GM13976 (cell line): Measurements from ENCODE around the gene KPNA3.

Experiments
- DNase-seq: peaks from one replicate; pipeline ENCODE4 v3.0.0; 2012; ENCODE audit warnings: low spot score
- CTCF ChIP-seq: IDR thresholded peaks from 2 replicates; pipeline ENCODE4 v1.5.1; 2012; ENCODE audit warnings: borderline replicate concordance, mild to moderate bottlenecking; ENCODE audit not compliant: insufficient read depth; ENCODE audit errors: extremely low read depth, missing control alignments, control extremely low read depth
- in situ Hi-C: fragments of 300-500 bp; cut with MboI; formaldehyde crosslinking; loops from one replicate; pipeline ENCODE4 v1.12.0; 2022; ENCODE audit warnings: low sequenced_read_pairs, mixed read lengths, inconsistent platforms; ENCODE audit not compliant: unreplicated experiment

The KPNA3 gene

GRCh38 chr13:49759503-49759902 is 33.0 kb downstream of the KPNA3 start:
- no peak for DNase-seq
- in situ Hi-C loops, result no loop called here

GRCh38 chr13:49756263-49756662 is 36.2 kb downstream of the KPNA3 start:
- TF ChIP-seq CTCF, result no peak
- no peak for DNase-seq
- in situ Hi-C loops, result no loop called here

More at GRCh38 chr13:49759503-49759902, 33.0 kb downstream of the KPNA3 start:
- TF ChIP-seq CTCF, result no peak

GRCh38 chr13:49754146-49754545 is 38.3 kb downstream of the KPNA3 start:
- TF ChIP-seq CTCF, result no peak
- in situ Hi-C loops, result no loop called here
- DNase-seq, result no peak

GRCh38 chr13:49749848-49750247 is 42.6 kb downstream of the KPNA3 start:
- in situ Hi-C loops, result no loop called here
- TF ChIP-seq CTCF, result no peak
- DNase-seq, result no peak

- no peak for DNase-seq
- in situ Hi-C loops, result no loop called here
- TF ChIP-seq CTCF, result no peak
These were observed 46.4 kb downstream of the KPNA3 start for GRCh38 chr13:49746111-49746510.

GRCh38 chr13:49740870-49741269 is 51.6 kb downstream of the KPNA3 start:
- DNase-seq, result no peak
- TF ChIP-seq CTCF, result no peak
- in situ Hi-C loops, result no loop called here
